Sigmoid colon (tissue), 7 donors: ENCODE results near the gene GRM4. TPM values are rescaled to one million over a fixed set of nuclear protein-coding genes. Genes with fewer than 3 reads are reported as not detected.

Source experiments
- DNase-seq: peaks from one replicate; pipeline ENCODE4 v3.0.0-alpha.2; 2019
- H3K27ac ChIP-seq, 4 donors: fragments of 200-600 bp; sonication (generic); one replicate each; pipeline ENCODE4 v1.5.1; 2016 to 2019; ENCODE audit warnings: mild to moderate bottlenecking in 1 of 4
- H3K27me3 ChIP-seq, 3 donors: fragments of 200-600 bp; sonication (generic); one replicate each; pipeline ENCODE4 v1.5.1; 2019; ENCODE audit warnings: mild to moderate bottlenecking in 1 of 3
- H3K36me3 ChIP-seq, 4 donors: fragments of 200-600 bp; sonication (generic); one replicate each; pipeline ENCODE4 v1.5.1; 2016 to 2019
- H3K4me1 ChIP-seq, 4 donors: fragments of 200-600 bp; sonication (generic); one replicate each; pipeline ENCODE4 v1.5.1; 2017 to 2019
- H3K4me3 ChIP-seq, 4 donors: fragments of 200-600 bp; sonication (generic); one replicate each; pipeline ENCODE4 v1.5.1; 2017 to 2019; ENCODE audit warnings: mild to moderate bottlenecking in 2 of 4, moderate library complexity in 1 of 4
- H3K9me3 ChIP-seq, 4 donors: fragments of 200-600 bp in 3 of 4; sonication (generic) in 3 of 4; one replicate each; pipeline versions ENCODE4 v1.5.1 to v1.6.1; 2013 to 2019
- CTCF ChIP-seq, 4 experiments: fragments of 450-650 bp in 3 of 4; fragments of 200-600 bp in 1 of 4; IDR thresholded peaks; one replicate each; pipeline ENCODE4 v1.5.1; 2016 to 2019; ENCODE audit warnings: antibody characterized with exemption in 4 of 4, mild to moderate bottlenecking in 3 of 4, moderate library complexity in 2 of 4
- EP300 ChIP-seq, 4 donors: sonication (generic); formaldehyde crosslinking; IDR thresholded peaks; one replicate each; pipeline ENCODE4 v1.6.1; 2017; ENCODE audit warnings: antibody characterized with exemption in 4 of 4
- POLR2A ChIP-seq, 2 donors: fragments of 450-650 bp; IDR thresholded peaks; one replicate each; pipeline ENCODE4 v1.6.1; 2016; ENCODE audit warnings: antibody characterized with exemption in 2 of 2, mild to moderate bottlenecking in 2 of 2, moderate library complexity in 2 of 2
- POLR2AphosphoS5 ChIP-seq, 4 donors: sonication (generic); formaldehyde crosslinking; IDR thresholded peaks; one replicate each; pipeline ENCODE4 v1.6.1; 2017; ENCODE audit warnings: antibody characterized with exemption in 4 of 4
- WGBS, 2 donors: extraction: QIAGEN DNeasy Blood & Tissue Kit; methylation state at CpG; one replicate each; pipeline ENCODE4 v1.1.7; 2013; 5-methylcytosine and 5-hydroxymethylcytosine counted together
- intact Hi-C: fragments of 100-400 bp; cut with DNase I; formaldehyde crosslinking; loops from one replicate; pipeline ENCODE4 v1.15.1; 2023
- polyA plus RNA-seq, 3 donors: library from polyadenylated mRNA; stranded (reverse); fragments of 200-250 nt; gene quantifications; one replicate each; pipeline ENCODE4 v1.2.3, GENCODE V29; 2013
- total RNA-seq, 4 donors: library from RNA; depleted of rRNA; stranded (reverse); fragments of >200 nt; gene quantifications; one replicate each; pipeline ENCODE4 v1.1.0, GENCODE V29; 2016
- donor health status: healthy with polysubstance abuse.
- donor health status: Bipolar disorder and iron deficiency.
- donor health status: healthy.

GRM4 gene
- total and polyA plus RNA-seq, 7 donors = 0.07 to 0.14 TPM; not detected in 5

- 41 to 85% methylated on average over 2 of the region's 2 CpGs for WGBS, 2 donors
- Histone ChIP-seq H3K27me3 (peaks cover 26 to 97% (median 56%) of the 10 kb centered on the region in 3 donors), H3K27ac (no peak overlapping the region), H3K9me3 (no peaks in the 10 kb centered on the region), H3K4me3 (no peak overlapping the region), H3K4me1 (no peaks in the 10 kb centered on the region), H3K36me3 (no peaks in the 10 kb centered on the region)
- no peak for TF ChIP-seq POLR2AphosphoS5 (IDR thresholded peaks at IDR 0.05)
- no peak for DNase-seq
- intact Hi-C loops = no loop called here
These were observed 10.3 kb downstream of the GRM4 start for GRCh38 chr6:34135541-34135940.

DNA sequence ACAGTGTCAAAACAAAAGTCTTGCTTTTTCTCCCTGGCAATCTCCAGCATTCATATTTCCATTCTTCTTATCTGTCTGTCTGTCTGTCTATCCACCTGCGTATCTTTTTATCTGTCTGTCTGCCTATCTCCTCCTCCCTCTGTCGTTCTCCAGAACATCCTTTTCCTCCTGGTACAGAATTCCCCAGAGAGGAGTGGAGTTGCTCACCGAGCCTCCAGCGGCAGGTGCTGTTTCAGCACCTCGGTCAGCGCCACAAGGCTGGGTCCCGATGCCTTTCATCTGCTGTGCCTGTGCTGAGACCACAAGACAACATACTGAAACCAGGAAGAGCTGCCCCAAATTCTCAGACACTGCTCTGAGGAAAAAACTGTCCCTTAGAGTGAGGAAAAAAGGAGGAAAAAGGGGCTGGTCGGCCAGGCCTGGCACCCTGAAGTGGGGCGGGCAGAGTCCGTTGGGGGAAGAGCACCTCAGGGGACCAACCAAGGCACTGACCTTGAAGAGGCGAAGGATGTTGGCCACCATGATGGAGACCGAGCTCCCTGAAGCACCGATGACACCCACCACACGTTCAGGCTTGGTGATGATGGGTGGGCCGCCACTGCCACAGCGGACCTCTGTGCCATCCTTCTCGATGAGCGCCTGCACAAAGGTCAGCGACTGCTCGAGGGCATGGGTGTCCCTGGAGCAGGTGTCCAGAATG is 13.3 kb downstream of the GRM4 start:
- Histone ChIP-seq H3K27ac (no peak overlapping the region), H3K9me3 (no peaks in the 10 kb centered on the region), H3K4me3 (no peak overlapping the region), H3K27me3 (peaks cover 9 to 80% (median 28%) of the 10 kb centered on the region in 3 donors), H3K36me3 (no peaks in the 10 kb centered on the region), H3K4me1 (no peaks in the 10 kb centered on the region)
- WGBS, 2 donors = 54 to 58% methylated on average over 20 of the region's 20 CpGs
- TF ChIP-seq POLR2AphosphoS5 (IDR thresholded peaks at IDR 0.05) = no peak
- no peak for TF ChIP-seq EP300 (IDR thresholded peaks at IDR 0.05)
- TF ChIP-seq POLR2A (IDR thresholded peaks at IDR 0.05) = no peak
- TF ChIP-seq CTCF (IDR thresholded peaks at IDR 0.05) = no peak
- intact Hi-C loops = no loop called here
- DNase-seq = no peak

DNA sequence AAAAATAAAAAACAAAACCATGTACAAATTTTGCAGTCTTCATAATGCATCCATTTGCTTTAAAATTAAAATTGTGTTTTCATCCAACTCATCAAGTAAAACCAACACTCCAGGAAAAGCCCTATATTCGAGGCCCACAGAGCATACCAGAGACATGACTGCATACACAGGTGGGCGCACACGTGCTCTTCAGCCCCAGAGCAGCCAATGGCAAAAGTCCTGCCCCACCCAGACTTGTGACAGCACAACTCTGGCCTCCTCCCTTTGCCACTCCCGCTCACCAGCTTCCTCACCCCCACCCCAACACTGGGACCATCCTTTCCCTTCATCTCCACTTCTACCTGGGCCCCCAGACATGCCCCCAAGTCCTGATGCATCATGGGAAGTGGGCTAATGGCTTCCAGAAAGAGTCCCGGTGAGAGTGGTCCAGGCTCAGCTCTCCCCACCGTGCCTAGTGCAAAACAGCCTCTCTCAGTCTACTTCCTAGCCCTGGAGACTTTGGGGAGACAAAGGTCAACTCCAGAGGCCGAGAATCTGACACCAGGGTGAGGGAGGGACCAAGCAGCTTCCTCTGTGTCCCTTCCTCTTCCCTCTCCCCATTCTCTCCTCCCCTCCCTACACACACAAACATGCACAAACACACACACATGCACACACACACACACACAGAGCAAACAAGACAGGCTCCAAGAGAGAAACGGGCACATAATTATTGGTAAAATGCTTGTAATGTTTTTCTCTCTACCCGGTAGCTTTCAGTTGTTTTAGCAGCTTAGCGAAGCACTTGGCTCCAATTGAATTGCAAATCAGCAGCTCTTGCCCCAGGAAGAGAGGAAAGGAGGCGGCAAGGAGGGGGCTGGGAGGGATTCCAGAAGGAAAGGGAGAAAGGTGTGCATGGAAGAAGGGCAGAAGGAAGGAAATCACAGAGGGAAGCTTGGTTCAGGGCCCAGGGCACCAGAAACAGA is 14.3 kb downstream of the GRM4 start:
- Histone ChIP-seq H3K9me3 (no peaks in the 10 kb centered on the region), H3K27ac (no peak overlapping the region), H3K4me1 (no peaks in the 10 kb centered on the region), H3K27me3 (peaks cover 9 to 70% (median 23%) of the 10 kb centered on the region in 3 donors), H3K36me3 (no peaks in the 10 kb centered on the region), H3K4me3 (no peak overlapping the region)
- no peak for TF ChIP-seq POLR2AphosphoS5 (IDR thresholded peaks at IDR 0.05)
- TF ChIP-seq CTCF (IDR thresholded peaks at IDR 0.05) = no peak
- no peak for TF ChIP-seq POLR2A (IDR thresholded peaks at IDR 0.05)
- TF ChIP-seq EP300 (IDR thresholded peaks at IDR 0.05) = no peak
- no peak for DNase-seq
- intact Hi-C loops = no loop called here
- 13 to 17% methylated on average over 11 of the region's 11 CpGs for WGBS, 2 donors

DNA sequence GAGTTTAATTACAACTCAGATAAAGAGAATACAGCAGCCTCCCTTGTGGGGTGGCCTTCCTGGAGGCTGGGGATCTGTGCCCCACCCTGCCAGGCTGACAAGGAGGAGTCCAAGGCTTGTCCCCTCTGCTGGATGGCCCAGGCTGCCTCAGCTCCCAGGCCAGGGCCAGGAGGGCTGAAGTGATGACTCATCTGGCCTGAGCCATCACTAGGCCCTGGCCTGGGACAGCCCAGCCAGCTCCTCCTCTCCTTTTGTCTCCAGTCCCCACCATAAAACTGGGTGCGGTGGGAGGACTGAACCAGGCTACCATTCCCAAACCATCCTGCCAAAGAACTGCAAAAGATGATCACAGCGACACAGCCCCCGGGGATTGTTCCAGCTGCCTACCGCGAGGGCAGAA is 15.0 kb downstream of the GRM4 start:
- Histone ChIP-seq H3K9me3 (no peaks in the 10 kb centered on the region), H3K4me3 (no peak overlapping the region), H3K27ac (no peak overlapping the region), H3K36me3 (no peaks in the 10 kb centered on the region), H3K27me3 (peaks cover 9 to 62% (median 20%) of the 10 kb centered on the region in 3 donors), H3K4me1 (no peaks in the 10 kb centered on the region)
- 69 to 73% methylated on average over 5 of the region's 5 CpGs for WGBS, 2 donors
- DNase-seq = no peak
- TF ChIP-seq EP300 (IDR thresholded peaks at IDR 0.05) (no peak), POLR2AphosphoS5 (IDR thresholded peaks at IDR 0.05) (no peak), POLR2A (IDR thresholded peaks at IDR 0.05) (no peak), CTCF (IDR thresholded peaks at IDR 0.05) (no peak)
- intact Hi-C loops = no loop called here

DNA sequence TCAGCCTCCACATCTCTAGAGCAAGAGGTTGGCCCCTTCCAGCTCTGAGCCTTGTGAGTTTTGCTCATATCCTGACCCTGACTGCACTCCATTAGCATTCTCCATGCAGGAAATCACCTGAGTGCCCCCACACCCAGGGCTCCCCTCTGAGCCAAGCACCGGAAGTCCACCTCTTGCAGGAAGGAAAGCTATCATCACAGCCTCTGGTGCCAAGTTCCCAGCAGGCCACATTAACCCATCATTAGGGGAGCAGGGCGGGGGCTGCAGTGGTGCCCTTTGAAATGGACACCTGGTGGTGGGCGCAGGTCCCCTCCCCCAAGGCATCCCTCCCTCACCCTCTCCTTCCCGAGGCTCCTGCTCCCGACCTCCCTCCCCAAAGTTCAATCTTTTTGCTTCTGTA is 16.1 kb downstream of the GRM4 start:
- Histone ChIP-seq H3K27me3 (peaks cover 4 to 51% (median 9%) of the 10 kb centered on the region in 3 donors), H3K9me3 (no peaks in the 10 kb centered on the region), H3K4me3 (no peak overlapping the region), H3K4me1 (no peaks in the 10 kb centered on the region), H3K36me3 (no peaks in the 10 kb centered on the region), H3K27ac (no peak overlapping the region)
- TF ChIP-seq EP300 (IDR thresholded peaks at IDR 0.05) = no peak
- TF ChIP-seq POLR2AphosphoS5 (IDR thresholded peaks at IDR 0.05) = no peak
- TF ChIP-seq CTCF (IDR thresholded peaks at IDR 0.05) = no peak
- TF ChIP-seq POLR2A (IDR thresholded peaks at IDR 0.05) = no peak
- intact Hi-C loops = no loop called here
- WGBS, 2 donors = 24 to 44% methylated on average over 5 of the region's 5 CpGs
- DNase-seq = no peak
